Stimulated activated CD4-positive, alpha-beta T cell treated with anti-CD3 and anti-CD28 coated beads, Interleukin-15, amount 100 ng/mL, for 48 hours (primary cell): ENCODE measurements around the gene SHISA5.
"Not testable (repeated sequence)": the region's sequence is repeated elsewhere in the genome, so short reads cannot be mapped to it uniquely, and the experiment has no call there.

Source experiments
- DNase-seq, 2 donors: peaks; one replicate each; pipeline ENCODE4 v3.0.0-alpha.2; 2020; ENCODE audit warnings: low read depth in 2 of 2

The SHISA5 gene

DNA sequence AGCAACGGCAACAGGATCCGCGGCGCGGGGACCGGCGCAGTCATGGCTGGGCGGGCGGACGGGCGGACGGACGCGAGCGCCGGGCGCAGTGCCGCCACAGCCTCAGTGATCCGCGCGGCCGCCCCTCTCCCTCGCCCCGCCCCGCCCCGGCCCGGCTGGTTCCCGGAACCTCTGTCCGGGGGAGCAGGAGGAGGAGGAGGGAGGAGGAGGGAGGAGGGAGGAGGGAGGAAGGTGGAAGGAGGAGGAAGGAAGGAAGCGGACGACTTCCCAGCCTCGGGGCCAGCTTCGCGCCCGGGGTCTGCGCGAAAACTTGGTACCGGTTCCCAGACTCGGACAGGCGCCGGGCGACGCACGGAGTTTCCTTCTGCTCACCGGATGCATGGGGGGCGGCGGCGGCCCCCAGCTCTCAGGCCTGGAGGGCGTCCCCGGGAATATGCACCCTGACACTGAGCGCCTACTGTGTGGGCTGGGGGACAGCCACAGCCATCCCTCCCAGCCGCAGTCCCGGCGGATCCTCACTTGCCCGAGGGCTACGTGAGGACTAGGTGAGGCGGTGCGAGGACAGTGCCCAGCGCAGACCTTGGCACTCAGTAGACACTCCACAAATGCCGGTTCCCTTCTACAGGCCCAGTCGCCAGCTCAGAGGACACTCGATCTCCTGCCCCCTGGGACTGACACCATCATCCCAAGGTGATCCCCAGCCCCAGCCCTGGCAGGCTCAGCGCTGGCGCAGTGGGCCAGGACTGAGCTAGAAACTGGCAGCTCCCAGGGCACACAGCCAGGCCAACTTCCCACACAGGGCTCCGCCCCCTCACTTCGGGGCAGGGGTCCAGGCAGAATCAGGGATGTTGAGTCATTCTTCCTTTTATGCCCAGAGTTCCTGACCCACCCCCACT is at the start of gene SHISA5:
Gene SHISA5 (minus strand): TSS at position 124 of the 896 bp plus-strand sequence. CDS start 80 bp downstream, at position 44.
- DNase-seq = peak; percentile 31 to 40

GRCh38 chr3:48553361-48553760 is 49.4 kb upstream of the SHISA5 start:
- no peak for DNase-seq

DNA sequence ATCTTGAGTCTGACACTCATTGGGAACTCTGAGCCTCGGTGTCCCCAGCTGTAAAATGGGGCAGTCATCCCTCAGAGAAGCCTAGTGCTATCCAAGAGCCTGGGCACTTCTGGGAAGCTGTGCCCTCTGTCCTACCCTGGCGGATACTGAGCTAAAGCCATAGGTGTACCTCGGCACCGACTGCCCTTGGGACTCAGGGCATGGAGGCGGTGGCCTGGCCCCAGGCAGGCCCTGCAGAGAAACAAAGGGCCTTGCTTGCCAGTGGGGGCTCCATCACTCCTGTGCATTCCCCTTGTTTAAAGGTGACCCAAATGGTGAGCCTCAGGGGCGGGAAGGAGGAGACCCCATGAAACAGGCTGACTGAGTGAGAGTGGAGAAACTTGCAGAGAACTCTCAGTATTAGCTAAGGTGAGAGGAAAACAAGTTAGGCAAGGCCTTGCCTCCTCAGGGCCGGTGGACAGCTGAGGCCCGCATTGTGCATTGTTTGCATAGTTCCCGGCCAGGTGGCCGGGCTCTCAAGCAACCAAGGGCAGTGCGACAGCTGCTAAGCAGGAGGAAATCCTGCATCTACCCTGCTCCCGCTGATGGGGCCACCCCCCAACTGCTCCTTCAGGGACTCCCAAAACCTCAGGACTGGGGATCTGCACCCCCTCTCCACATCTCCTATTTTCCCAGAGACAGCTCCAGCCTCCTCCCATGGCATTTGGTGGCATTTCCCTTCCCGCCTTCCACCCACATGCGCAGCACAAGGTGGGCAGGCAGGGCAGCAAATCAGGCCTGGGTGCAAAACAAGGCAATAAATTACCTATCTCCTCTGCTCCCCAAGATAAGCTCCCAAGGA is 48.4 kb upstream of the SHISA5 start:
- DNase-seq = no peak

GRCh38 chr3:48551651-48552050 is 47.7 kb upstream of the SHISA5 start:
- DNase-seq = not testable (repeated sequence)

- peak; percentile 59 to 79 for DNase-seq
Observed at GRCh38 chr3:48548729-48549705, 45.0 kb upstream of the SHISA5 start.

DNA sequence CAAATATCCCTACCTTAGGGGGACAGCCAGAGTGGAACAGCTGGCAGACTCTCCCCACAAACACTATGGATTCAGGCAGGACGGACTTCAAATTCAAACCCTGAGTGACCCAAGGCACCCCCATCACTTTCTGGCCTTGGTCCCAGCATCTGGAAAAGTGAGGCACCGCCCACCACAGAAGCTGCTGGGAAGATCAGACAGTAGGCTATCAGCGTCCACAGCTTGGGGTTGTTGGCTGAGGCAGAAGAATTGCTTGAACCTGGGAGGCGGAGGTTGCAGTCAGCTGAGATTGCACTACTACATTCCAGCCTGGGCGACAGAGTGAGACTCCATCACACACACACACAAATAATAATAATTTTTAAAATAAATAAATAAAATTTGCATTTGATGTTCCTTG is 44.2 kb upstream of the SHISA5 start:
- DNase-seq = no peak

DNA sequence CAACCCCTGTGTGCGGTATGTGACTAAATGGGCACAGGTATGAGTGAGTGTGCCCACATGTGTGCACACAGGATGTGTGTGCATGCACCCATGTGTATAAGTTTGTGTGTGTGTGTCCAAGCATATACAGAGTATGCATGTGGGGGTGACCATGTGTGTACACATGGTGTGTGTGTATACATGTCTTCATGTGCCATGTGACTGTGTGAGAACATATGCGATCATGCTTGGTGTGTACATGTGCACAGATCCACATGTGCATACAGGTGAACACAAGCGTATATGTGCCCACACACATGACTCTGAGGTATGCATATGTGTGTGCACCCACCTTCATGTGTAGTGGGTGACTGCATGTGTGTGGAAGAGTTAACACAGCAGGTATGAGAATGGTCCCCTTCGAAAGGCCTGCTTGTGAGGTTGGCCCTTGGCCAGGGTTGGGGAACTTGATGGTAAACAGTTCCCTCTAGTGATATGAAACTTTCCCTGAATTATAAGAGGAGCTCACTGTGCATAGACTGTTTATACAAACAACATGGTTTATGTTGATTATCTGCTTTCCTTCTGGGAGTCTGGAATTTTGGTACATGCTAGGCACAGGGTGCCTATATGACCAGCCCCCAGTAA is 42.3 kb upstream of the SHISA5 start:
- DNase-seq = no peak

- DNase-seq = no peak
Observed at GRCh38 chr3:48544141-48544540, 40.2 kb upstream of the SHISA5 start.

DNA sequence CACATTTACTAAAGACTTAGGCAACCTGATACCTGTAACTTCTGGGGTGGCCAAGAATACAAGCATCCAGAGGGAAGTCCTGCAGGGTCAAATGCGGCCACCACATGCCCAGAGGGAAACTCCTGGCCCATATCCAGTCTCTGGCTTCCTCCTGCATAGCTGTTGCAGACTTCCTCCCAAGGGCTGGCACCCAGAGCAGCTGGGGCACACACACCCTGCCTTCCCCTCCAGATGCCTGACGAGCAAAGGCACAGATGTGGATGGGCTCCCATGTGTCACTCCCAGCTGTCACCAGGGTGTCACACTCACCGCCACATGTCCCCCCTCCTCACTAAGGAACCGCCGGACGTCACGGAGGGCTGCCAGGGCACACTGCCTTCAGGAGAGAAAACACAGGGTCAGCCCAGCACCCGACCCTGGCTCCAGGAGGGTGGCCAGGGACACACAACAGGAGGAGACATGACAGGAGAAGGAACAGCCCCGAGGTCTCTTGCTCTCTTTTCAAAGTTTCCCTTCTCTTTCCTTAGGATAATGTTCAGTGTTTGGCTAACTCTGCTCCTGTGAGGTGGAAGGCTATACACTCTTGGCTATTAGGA is 39.4 kb upstream of the SHISA5 start:
- no peak for DNase-seq

GRCh38 chr3:48538451-48538850 is 34.5 kb upstream of the SHISA5 start:
- DNase-seq = no peak

DNA sequence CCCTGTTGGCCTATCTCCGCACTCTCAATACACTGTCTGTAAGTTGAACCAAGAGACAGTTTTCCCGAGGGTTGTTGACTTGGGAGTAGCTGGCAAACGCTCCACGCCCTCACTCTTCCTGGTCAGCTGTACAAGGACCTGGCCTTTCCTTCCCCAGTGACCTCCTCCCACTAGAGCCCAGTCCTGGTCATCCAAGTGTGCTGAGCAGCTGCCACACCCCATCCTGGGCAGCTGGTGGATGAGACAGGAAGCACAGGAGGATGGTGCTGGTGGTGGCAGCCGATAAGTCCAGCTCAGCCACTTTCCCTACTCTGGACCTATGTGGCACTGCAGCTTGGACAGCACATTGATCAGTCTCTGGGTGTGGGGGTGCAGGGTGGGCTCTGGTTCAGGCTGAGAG is 32.8 kb upstream of the SHISA5 start:
- DNase-seq = no peak

- no peak for DNase-seq
Observed at GRCh38 chr3:48536116-48536515, 32.1 kb upstream of the SHISA5 start.

- no peak for DNase-seq
Observed at GRCh38 chr3:48535578-48535977, 31.6 kb upstream of the SHISA5 start.

DNA sequence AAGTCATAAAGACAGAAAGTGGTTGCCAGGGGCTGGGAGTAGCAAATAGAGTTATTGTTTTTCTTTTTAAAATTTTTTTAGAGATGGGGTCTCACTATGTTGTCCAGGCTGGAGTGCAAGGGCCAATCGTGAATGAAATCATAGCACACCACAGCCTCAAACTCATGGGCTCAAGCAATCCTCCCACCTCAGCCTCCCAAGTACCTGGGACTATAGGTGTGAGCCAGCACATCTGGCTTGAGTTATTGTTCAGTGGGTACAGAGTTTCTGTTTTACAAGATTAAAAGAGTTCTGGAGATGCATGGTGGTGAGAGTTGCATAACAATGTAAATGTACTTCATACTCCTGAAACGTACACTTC is 29.0 kb upstream of the SHISA5 start:
- no peak for DNase-seq

DNA sequence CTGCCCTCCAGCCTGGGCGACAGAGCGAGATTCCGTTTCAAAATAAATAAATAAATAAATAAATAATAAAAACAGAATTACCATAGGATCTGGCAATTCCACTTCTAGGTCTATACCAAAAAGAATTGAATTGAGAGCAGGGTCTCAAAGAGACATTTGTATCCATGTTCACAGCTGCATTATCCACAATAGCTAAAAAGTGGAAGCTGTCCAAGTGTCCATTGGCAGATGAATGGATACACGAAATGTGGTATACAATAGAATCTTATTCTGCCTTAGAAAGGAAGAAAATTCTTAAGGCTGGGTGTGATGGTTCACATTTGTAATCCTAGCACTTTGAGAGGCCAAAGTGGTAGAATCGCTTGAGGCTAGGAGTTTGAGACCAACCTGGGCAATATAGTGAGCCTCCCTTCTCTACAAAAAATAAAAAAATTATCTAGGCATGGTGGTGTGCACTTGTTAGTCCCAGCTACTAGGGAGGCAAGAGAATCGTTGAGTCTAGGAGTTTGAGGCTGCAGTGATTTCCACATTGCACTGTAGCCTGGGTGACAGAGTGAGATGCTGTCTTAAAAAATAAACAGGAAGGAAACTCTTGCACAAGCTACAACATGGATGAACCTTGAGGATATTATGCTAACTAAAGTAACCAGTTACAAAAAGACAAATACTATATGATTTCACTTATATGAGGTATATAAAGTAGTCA is 28.4 kb upstream of the SHISA5 start:
- DNase-seq = no peak

DNA sequence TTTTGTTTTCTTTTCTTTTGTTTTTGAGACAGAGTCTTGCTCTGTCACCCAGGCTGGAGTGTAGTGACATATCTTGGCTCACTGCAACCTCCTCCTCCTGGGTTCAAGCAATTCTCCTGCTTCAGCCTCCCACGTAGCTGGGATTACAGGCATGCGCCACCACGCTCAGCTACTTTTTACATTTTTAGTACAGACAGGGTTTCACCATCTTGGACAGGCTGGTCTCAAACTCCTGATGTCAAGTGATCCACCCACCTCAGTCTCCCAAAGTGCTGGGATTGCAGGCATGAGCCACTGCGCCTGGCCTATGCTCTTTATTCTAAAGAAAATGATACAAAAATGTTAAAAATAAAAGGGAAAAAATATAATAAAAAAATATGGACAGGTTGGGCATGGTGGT is 26.7 kb upstream of the SHISA5 start:
- DNase-seq = not testable (repeated sequence)

- no peak for DNase-seq
Observed at GRCh38 chr3:48528754-48529153, 24.8 kb upstream of the SHISA5 start.

DNA sequence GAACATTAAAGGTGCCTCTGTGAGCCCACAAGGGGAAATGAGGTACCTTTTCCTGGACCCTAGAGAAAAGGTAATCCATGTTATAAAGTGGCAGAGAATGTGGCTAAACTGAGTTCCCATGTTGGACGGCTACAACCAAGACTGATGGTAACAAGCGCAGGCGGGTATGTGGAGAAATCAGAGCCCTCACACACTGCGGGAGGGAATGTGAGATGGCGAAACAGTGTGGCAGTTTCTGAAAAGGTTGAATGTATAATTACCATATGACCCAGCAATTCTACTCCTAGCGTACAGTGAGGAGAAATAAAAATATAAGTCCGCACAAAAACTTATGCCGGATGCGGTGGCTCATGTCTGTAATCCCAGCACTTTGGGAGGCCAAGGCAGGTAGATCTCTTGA is 24.1 kb upstream of the SHISA5 start:
- no peak for DNase-seq

DNA sequence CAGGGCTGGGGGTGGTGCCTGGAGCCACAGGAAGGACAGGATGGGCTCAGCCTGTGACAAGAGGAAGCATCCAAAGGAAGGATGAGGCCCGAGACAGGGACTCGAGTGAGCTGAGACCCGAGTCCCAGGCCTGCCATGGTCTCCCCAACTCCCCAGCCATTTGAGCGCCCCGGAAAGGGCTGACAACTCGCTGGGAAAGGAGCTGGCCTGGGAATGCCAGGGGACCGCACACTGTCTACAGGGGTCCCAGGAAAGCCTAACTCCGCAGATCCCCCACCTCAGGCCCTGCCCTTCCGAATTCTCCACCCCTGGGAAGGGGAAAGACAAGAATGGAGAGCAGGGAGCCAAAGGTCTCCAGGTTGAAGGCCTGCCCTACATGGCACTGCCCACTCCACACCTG is 21.0 kb upstream of the SHISA5 start:
- no peak for DNase-seq

GRCh38 chr3:48521635-48522034 is 17.7 kb upstream of the SHISA5 start:
- no peak for DNase-seq
